Thyroid gland (tissue), 4 donors: ENCODE data around the gene TMEM174.

Source experiments
- CTCF ChIP-seq, 6 experiments: fragments of 200-600 bp in 3 of 6; fragments of 450-650 bp in 3 of 6; sonication (generic) in 3 of 6; IDR thresholded peaks; one replicate each; pipeline ENCODE4 v1.5.1; 2016 to 2019; ENCODE audit warnings: antibody characterized with exemption in 6 of 6, mild to moderate bottlenecking in 2 of 6, inconsistent platforms in 1 of 6, moderate library complexity in 1 of 6
- POLR2A ChIP-seq, 2 donors: fragments of 450-650 bp; IDR thresholded peaks; one replicate each; pipeline ENCODE4 v1.6.1; 2017; ENCODE audit warnings: antibody characterized with exemption in 2 of 2, mild to moderate bottlenecking in 2 of 2, moderate library complexity in 1 of 2

- TF ChIP-seq CTCF (IDR thresholded peaks at IDR 0.05) (peak; percentile 81 to 96 (median 90)), POLR2A (IDR thresholded peaks at IDR 0.05) (no peak)
Measured at GRCh38 chr5:73201547-73202513, 28.8 kb downstream of the TMEM174 start.
